GM23248 (cell line): ENCODE results near the gene ADAM19.

Source experiments
- EZH2 ChIP-seq: fragments of 200-600 bp; sonication (generic); IDR thresholded peaks from 2 replicates; pipeline ENCODE4 v1.6.1; 2018; ENCODE audit warnings: antibody characterized with exemption, mild to moderate bottlenecking; ENCODE audit not compliant: insufficient read depth, poor library complexity, severe bottlenecking
- EZH2phosphoT487 ChIP-seq: fragments of 200-600 bp; sonication (generic); IDR thresholded peaks from 2 replicates; pipeline ENCODE4 v1.6.1; 2018; ENCODE audit warnings: antibody characterized with exemption, moderate library complexity, mild to moderate bottlenecking, low read depth; ENCODE audit not compliant: insufficient read depth

DNA sequence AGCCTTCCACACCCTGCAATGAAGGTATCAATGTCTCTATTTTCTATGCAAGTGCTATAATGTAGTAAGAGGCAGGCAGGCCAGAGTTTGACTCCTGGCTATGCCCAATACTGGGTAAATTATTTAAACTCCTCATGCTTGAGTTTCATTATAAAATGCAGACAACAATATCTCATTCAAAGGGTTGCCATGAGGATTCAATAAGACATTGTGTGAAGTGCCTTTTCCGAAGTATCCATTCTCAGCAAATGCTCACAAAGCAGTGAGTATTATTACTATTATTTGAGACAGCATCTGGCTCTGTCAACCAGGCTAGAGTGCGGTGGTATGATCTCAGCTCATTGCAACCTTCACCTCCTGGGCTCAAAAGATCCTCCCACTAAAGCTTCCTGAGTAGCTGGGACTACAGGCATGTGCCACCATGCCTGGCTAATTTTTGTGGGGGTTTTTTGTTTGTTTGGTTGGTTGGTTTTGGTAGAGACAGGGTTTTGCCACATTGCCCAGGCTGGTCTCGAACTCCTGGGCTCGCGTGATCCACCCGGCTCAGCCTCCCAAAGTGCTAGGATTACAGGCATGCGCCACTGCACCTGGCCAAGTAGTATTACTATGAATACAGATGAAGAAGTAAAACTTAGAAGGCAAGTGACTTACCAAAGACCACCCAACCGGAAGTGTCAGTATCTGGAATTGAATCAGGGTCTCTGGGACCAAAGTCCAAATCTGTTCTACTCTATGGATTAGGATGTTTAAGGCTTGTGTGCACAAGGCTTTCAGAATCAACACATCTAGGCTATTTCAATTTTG is 18.8 kb downstream of the ADAM19 start:
- TF ChIP-seq EZH2 (no peak), EZH2phosphoT487 (no peak)
